Measurements from ENCODE around the gene TMEM52B.

DNA sequence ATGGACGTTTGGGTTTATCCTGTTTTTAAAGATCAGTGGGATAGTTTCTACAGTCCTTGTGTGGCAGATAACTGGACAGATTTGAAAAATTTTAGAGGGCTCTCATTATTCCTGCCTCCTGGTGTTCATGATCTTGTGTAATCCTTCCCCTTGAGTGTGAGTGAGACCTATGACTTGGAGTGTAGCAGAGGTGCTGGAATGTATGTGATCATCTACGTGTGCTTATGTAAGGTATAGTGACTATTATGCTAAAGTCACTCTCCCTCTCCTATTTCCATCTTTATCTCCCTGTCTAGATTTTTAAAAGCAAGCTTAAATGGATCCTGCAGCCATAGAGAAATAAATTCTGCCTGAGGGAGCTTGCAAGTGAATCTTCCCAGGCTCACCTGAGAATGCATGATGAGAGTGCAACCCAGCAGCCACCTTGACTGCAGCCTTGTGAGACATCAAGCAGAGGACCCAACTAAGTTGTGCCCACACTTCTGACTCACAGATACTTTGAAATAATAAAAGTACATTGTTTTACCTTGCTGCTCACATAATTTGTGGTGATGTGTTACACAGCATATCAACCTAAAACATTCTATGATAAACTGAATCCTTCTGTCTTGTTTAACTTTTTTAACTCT is 3.7 kb upstream of the TMEM52B start:
- TF ChIP-seq, protein P1, sequence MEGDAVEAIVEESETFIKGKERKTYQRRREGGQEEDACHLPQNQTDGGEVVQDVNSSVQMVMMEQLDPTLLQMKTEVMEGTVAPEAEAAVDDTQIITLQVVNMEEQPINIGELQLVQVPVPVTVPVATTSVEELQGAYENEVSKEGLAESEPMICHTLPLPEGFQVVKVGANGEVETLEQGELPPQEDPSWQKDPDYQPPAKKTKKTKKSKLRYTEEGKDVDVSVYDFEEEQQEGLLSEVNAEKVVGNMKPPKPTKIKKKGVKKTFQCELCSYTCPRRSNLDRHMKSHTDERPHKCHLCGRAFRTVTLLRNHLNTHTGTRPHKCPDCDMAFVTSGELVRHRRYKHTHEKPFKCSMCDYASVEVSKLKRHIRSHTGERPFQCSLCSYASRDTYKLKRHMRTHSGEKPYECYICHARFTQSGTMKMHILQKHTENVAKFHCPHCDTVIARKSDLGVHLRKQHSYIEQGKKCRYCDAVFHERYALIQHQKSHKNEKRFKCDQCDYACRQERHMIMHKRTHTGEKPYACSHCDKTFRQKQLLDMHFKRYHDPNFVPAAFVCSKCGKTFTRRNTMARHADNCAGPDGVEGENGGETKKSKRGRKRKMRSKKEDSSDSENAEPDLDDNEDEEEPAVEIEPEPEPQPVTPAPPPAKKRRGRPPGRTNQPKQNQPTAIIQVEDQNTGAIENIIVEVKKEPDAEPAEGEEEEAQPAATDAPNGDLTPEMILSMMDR (IDR thresholded peaks at IDR 0.05): no peak
- TF ChIP-seq, protein P2, sequence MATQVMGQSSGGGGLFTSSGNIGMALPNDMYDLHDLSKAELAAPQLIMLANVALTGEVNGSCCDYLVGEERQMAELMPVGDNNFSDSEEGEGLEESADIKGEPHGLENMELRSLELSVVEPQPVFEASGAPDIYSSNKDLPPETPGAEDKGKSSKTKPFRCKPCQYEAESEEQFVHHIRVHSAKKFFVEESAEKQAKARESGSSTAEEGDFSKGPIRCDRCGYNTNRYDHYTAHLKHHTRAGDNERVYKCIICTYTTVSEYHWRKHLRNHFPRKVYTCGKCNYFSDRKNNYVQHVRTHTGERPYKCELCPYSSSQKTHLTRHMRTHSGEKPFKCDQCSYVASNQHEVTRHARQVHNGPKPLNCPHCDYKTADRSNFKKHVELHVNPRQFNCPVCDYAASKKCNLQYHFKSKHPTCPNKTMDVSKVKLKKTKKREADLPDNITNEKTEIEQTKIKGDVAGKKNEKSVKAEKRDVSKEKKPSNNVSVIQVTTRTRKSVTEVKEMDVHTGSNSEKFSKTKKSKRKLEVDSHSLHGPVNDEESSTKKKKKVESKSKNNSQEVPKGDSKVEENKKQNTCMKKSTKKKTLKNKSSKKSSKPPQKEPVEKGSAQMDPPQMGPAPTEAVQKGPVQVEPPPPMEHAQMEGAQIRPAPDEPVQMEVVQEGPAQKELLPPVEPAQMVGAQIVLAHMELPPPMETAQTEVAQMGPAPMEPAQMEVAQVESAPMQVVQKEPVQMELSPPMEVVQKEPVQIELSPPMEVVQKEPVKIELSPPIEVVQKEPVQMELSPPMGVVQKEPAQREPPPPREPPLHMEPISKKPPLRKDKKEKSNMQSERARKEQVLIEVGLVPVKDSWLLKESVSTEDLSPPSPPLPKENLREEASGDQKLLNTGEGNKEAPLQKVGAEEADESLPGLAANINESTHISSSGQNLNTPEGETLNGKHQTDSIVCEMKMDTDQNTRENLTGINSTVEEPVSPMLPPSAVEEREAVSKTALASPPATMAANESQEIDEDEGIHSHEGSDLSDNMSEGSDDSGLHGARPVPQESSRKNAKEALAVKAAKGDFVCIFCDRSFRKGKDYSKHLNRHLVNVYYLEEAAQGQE (IDR thresholded peaks at IDR 0.05; ENCODE audit: insufficient read depth in 1 of 2, low read depth in 2 of 2, low read length in 1 of 2): no peak
